C4-2B (cell line): ENCODE measurements around the gene HOXB9.

Experiments
- H3K27ac ChIP-seq: fragments of 450-650 bp; 2 replicates; pipeline ENCODE4 v1.5.1; 2017
- CTCF ChIP-seq: fragments of 450-650 bp; conservative IDR thresholded peaks from 2 replicates; pipeline ENCODE4 v1.5.1; 2017; ENCODE audit warnings: mild to moderate bottlenecking
- ZFX ChIP-seq: fragments of 450-650 bp; IDR thresholded peaks from 2 replicates; pipeline ENCODE4 v1.6.1; 2017

The HOXB9 gene

GRCh38 chr17:48647103-48647962 lies 21.2 kb upstream of the HOXB9 start:
- H3K27ac ChIP-seq, result no peak overlapping the region
- TF ChIP-seq CTCF, result no peak
- no peak for TF ChIP-seq ZFX

DNA sequence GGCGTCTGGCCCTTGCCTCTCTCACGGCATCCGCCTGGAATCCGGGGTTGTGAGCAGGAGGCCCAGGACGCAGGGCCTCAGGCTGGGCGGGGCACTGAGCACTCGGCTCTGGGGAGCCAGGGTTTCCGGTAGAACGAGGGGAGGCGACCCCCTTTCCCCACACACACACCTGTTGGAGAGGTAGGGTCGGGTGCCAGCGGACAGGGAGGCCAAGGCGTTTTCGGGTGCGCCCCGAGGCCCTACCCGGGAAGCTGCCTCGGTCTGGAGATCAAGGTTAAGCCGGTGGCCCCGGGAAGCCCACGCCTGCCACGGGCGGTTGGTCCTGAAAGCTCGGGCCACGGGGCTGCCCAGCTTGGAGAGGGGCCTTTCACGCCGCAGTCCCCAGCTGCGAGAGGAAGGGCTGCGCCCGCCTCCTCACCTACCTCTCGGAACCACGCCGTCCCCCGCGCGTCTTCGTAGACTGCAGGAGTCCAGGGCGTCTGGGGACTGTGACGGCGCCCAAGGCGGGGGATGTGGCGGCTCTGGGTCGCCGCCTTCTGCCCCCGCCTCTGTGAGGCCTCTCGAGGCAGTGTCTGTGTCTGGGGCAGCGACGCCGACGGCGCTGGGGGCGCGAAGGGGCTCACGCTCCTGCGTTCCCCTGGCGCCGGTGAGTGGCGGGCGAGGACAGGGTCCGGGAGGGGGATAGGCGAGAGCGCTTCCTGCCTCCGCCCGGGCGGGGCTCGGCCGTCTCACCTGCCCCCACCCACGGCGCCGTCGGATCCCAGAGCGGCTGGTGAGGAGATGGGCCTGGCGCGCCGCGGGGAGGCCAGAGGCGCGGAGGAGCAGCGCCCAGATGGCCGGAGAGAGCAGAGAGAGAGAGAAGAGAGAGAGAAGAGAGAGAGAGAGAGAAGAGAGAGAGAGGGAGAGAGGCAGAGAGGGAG lies 20.3 kb upstream of the HOXB9 start:
- H3K27ac ChIP-seq, result no peak overlapping the region
- TF ChIP-seq CTCF (no peak), ZFX (no peak)

DNA sequence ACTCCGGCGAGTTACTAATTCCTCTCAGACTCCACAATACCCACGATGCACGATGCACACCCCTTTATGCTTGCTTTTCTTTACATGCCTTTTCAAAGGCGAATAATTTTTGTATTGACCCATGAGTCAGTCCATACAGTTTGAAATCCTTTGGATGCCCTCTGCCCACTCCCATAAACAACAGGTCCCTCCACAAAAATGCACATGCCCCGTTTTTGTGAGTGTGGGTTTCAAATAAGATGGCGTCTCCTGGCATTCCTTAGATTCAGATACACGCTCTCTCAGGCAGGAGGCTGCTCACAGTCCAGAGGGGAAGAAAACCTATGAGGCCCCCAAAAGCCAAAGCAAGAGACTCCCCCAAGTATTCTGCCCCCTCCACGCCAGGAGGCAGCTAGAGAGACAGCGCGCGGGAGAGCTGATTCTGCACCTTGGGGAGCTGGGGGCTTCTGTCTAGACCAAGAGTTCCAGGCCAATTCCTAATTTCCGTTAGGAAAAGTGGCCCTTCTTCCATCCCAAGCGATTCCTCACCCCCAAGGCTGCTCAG lies 19.6 kb upstream of the HOXB9 start:
- TF ChIP-seq ZFX (no peak), CTCF (no peak)
- H3K27ac ChIP-seq, result no peak overlapping the region

- TF ChIP-seq ZFX, result no peak
- no peak for TF ChIP-seq CTCF
- H3K27ac ChIP-seq, result no peak overlapping the region
Measured at GRCh38 chr17:48644910-48645557, 18.9 kb upstream of the HOXB9 start.

GRCh38 chr17:48644159-48644558 lies 18.0 kb upstream of the HOXB9 start:
- no peak for TF ChIP-seq CTCF
- TF ChIP-seq ZFX, result no peak
- H3K27ac ChIP-seq, result no peak overlapping the region

DNA sequence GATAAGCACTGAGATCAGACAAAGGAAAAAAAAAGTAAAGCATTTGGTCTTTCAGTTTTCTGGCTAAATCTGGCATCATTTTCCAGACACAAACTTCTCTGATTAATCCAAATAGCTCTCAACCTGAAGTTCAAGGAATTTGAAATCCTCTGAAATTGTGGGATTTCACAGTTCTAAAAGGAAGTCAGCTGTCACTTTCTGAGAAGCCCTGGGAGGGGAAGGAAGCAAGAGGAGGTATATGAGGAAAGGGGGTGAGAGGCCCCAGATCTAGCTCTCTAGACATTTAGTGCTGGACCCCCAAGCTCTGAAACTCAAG lies 17.5 kb upstream of the HOXB9 start:
- TF ChIP-seq CTCF, result no peak
- no peak for TF ChIP-seq ZFX
- no peak overlapping the region for H3K27ac ChIP-seq
